Measurements from ENCODE around the gene TSHZ2.
"Not testable (repeated sequence)": the region's sequence is repeated elsewhere in the genome, so short reads cannot be mapped to it uniquely, and the experiment has no call there.

TSHZ2 gene

GRCh38 chr20:53524589-53525312 is 552.6 kb downstream of the TSHZ2 start:
- ChIA-PET POLR2A (no interaction called here), CTCF (no interaction called here)
- TF ChIP-seq CTCF (IDR thresholded peaks at IDR 0.05; ENCODE audit: insufficient read depth, low read length, missing control alignments), result no peak
- no peak for DNase-seq (ENCODE audit: low read depth, low spot score)
- H3K4me3 ChIP-seq (ENCODE audit: low read depth, low read length), result no peak overlapping the region

- ChIA-PET POLR2A (no interaction called here), CTCF (interaction anchor here (1.4 kb wide), 1 partner anchor 20 kb away, joined by 3 read pairs; no protein-coding TSS in a partner anchor)
- H3K4me3 ChIP-seq (ENCODE audit: low read depth, low read length), result no peak overlapping the region
- no peak for DNase-seq (ENCODE audit: low read depth, low spot score)
- no peak for TF ChIP-seq CTCF (IDR thresholded peaks at IDR 0.05; ENCODE audit: insufficient read depth, low read length, missing control alignments)
Measured at GRCh38 chr20:53527196-53527595, 555.0 kb downstream of the TSHZ2 start.

GRCh38 chr20:53529658-53530057 is 557.5 kb downstream of the TSHZ2 start:
- ChIA-PET CTCF (no interaction called here), POLR2A (no interaction called here)
- no peak for TF ChIP-seq CTCF (IDR thresholded peaks at IDR 0.05; ENCODE audit: insufficient read depth, low read length, missing control alignments)
- DNase-seq (ENCODE audit: low read depth, low spot score), result no peak
- no peak overlapping the region for H3K4me3 ChIP-seq (ENCODE audit: low read depth, low read length)

- no peak overlapping the region for H3K4me3 ChIP-seq (ENCODE audit: low read depth, low read length)
- ChIA-PET POLR2A (no interaction called here), CTCF (no interaction called here)
- no peak for TF ChIP-seq CTCF (IDR thresholded peaks at IDR 0.05; ENCODE audit: insufficient read depth, low read length, missing control alignments)
- no peak for DNase-seq (ENCODE audit: low read depth, low spot score)
Measured at GRCh38 chr20:53530440-53530839, 558.3 kb downstream of the TSHZ2 start.

GRCh38 chr20:53532654-53533312 is 560.6 kb downstream of the TSHZ2 start:
- CTCF ChIA-PET; DNase-seq (ENCODE audit: low read depth, low spot score); H3K4me3 ChIP-seq (ENCODE audit: low read depth, low read length); POLR2A ChIA-PET: not testable (repeated sequence)

- ChIA-PET CTCF (no interaction called here), POLR2A (no interaction called here)
- TF ChIP-seq CTCF (IDR thresholded peaks at IDR 0.05; ENCODE audit: insufficient read depth, low read length, missing control alignments), result no peak
- DNase-seq (ENCODE audit: low read depth, low spot score), result no peak
- H3K4me3 ChIP-seq (ENCODE audit: low read depth, low read length), result no peak overlapping the region
Measured at GRCh38 chr20:53533500-53533899, 561.3 kb downstream of the TSHZ2 start.

GRCh38 chr20:53534037-53534436 is 561.9 kb downstream of the TSHZ2 start:
- DNase-seq (ENCODE audit: low read depth, low spot score), result no peak
- ChIA-PET CTCF (no interaction called here), POLR2A (no interaction called here)
- TF ChIP-seq CTCF (IDR thresholded peaks at IDR 0.05; ENCODE audit: insufficient read depth, low read length, missing control alignments), result no peak
- H3K4me3 ChIP-seq (ENCODE audit: low read depth, low read length), result no peak overlapping the region

All from AG04449 (cell line).